Brain microvascular endothelial cell (primary cell): Measurements from ENCODE around the gene SH3GL2.

Source experiments
- DNase-seq: peaks from one replicate; pipeline ENCODE4 v3.0.0-alpha.2; 2020
- H3K27ac ChIP-seq: fragments of 250-450 bp; sonication (Bioruptor Pico); 2 replicates; pipeline ENCODE4 v1.5.1; 2020; ENCODE audit warnings: mild to moderate bottlenecking, moderate library complexity
- H3K27me3 ChIP-seq: fragments of 250-450 bp; sonication (Bioruptor Pico); replicated peaks from 2 replicates; pipeline ENCODE4 v1.5.1; 2020; ENCODE audit warnings: mild to moderate bottlenecking
- H3K36me3 ChIP-seq: fragments of 250-450 bp; sonication (Bioruptor Pico); replicated peaks from 2 replicates; pipeline ENCODE4 v1.5.1; 2020; ENCODE audit warnings: mild to moderate bottlenecking
- H3K4me3 ChIP-seq: 2 replicates; pipeline ENCODE4 v1.5.1; 2011; ENCODE audit warnings: low read depth, mild to moderate bottlenecking, control low read depth, low read length, moderate library complexity
- in situ Hi-C: cut with HindIII; loops from 2 replicates; pipeline ENCODE4 v1.10.0; 2017; ENCODE audit warnings: low sequenced_read_pairs, low pct_ligation_motif_present
- TF ChIP-seq, protein P1 (sequence below): IDR thresholded peaks from 2 replicates; pipeline ENCODE4 v1.5.1; 2011; ENCODE audit warnings: low read depth, mild to moderate bottlenecking, moderate library complexity, low read length, control low read depth, inconsistent platforms; ENCODE audit errors: missing control alignments

The SH3GL2 gene

DNA sequence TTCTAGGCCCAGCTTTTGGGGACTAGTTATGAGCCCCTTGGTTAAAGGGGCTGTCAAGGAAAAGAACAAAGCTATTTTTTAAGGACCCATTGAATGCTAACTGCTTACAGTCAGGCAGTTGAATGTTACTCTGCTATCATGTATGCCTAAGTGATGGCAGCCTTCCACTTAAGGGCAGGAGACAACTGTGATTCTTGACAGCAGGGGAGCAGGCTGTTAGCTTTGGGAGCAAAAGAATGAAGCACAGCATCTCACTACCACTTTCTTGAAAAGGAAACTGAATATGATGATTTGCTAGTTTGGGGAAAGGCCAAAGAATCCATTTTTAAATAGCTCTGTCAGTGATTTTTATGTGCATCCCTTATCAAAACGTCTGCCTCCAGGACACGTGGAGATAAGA is 221.6 kb downstream of the SH3GL2 start:
- DNase-seq: no peak
- H3K27ac ChIP-seq: no peak overlapping the region
- H3K27me3 ChIP-seq: no peaks in the 10 kb centered on the region
- TF ChIP-seq, protein P1, sequence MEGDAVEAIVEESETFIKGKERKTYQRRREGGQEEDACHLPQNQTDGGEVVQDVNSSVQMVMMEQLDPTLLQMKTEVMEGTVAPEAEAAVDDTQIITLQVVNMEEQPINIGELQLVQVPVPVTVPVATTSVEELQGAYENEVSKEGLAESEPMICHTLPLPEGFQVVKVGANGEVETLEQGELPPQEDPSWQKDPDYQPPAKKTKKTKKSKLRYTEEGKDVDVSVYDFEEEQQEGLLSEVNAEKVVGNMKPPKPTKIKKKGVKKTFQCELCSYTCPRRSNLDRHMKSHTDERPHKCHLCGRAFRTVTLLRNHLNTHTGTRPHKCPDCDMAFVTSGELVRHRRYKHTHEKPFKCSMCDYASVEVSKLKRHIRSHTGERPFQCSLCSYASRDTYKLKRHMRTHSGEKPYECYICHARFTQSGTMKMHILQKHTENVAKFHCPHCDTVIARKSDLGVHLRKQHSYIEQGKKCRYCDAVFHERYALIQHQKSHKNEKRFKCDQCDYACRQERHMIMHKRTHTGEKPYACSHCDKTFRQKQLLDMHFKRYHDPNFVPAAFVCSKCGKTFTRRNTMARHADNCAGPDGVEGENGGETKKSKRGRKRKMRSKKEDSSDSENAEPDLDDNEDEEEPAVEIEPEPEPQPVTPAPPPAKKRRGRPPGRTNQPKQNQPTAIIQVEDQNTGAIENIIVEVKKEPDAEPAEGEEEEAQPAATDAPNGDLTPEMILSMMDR: no peak
- in situ Hi-C loops: no loop called here
- H3K4me3 ChIP-seq: no peak overlapping the region
- no peaks in the 10 kb centered on the region for H3K36me3 ChIP-seq

DNA sequence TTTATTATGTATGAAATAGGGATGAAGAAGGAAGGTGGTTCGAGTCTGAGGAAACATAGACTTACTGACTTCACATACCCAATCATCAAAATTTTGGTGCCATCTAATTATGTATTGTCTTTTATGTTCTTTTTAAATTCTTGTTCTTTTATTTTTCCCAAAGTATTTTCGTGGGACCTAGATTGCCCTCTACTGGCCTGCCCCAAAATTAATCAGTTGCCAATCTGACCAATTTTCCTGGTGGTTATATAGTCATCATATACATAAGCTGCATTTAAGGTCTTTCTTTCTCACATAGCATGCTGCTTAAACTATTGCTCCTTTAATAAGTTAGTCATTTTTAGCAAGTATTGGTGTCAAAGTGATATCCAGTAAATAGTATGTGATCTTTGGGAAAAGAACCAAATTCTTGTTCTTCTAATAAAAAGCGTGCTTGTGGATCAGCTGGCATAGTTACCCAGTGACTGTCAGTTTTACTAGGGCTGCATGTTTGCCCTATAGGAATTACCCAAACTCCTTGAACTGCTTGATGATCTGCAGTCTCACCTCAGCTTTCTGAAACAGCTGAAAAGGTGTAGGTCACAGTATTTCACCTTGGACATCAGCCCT is 223.5 kb downstream of the SH3GL2 start:
- no peak overlapping the region for H3K4me3 ChIP-seq
- TF ChIP-seq, protein P1: peak; percentile 66
- H3K27me3 ChIP-seq: no peaks in the 10 kb centered on the region
- no peaks in the 10 kb centered on the region for H3K36me3 ChIP-seq
- H3K27ac ChIP-seq: no peak overlapping the region
- peak; percentile 9 for DNase-seq
- in situ Hi-C loops: no loop called here

DNA sequence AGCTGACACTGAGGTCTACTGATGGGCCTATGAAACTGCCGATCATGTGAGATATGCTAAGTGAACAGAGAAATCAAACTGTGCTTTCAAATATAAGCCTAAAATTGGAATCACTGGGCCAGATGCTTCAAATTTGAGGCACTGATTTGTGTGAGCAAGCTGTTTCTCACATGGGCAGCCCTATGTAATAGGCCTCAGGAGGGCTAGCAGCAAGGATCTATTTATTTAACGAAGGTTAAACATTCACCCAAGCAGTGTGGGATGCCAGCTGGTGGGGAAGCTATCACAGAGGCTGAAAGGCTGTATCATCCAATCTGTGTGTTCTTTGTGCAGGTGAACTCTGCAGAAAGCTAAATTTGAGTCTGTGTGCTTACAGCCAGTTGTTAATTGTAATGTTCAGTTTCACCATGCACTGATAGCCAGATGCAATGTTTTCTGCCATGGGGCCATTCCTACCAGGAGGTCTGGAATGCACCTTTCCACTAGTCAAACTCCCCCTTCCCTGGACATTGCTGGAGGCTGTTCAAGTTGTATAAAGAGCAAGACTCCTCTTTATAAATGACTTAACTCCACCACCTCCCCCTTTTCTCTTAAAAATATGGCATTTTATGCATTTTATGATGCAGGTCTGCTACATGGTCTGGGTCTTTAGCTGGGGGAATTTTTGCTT is 228.9 kb downstream of the SH3GL2 start:
- Histone ChIP-seq H3K4me3 (no peak overlapping the region), H3K27ac (no peak overlapping the region), H3K36me3 (no peaks in the 10 kb centered on the region), H3K27me3 (no peaks in the 10 kb centered on the region)
- TF ChIP-seq, protein P1: no peak
- in situ Hi-C loops: no loop called here
- DNase-seq: no peak

DNA sequence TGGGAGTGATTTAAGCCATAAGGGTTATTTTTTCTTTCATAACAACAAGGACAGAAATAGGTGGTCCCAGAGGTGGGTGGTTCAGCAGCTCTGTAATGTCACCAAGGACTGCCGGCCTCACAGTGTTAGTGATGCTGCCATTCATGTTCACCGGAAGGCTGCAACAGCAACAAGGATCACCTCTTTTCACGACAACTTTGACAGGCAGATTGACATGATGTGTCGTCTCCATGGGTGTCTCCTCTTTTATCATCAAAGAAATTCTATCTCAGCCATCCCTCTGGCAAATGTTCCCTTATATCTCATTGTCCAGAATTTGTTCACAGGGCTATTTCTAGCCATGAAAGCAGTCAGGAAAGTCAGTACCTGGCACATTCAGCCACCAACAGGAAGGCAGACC is 231.5 kb downstream of the SH3GL2 start:
- H3K27ac ChIP-seq: no peak overlapping the region
- in situ Hi-C loops: no loop called here
- DNase-seq: no peak
- TF ChIP-seq, protein P1: no peak
- H3K4me3 ChIP-seq: no peak overlapping the region
- H3K27me3 ChIP-seq: no peaks in the 10 kb centered on the region
- H3K36me3 ChIP-seq: no peaks in the 10 kb centered on the region

DNA sequence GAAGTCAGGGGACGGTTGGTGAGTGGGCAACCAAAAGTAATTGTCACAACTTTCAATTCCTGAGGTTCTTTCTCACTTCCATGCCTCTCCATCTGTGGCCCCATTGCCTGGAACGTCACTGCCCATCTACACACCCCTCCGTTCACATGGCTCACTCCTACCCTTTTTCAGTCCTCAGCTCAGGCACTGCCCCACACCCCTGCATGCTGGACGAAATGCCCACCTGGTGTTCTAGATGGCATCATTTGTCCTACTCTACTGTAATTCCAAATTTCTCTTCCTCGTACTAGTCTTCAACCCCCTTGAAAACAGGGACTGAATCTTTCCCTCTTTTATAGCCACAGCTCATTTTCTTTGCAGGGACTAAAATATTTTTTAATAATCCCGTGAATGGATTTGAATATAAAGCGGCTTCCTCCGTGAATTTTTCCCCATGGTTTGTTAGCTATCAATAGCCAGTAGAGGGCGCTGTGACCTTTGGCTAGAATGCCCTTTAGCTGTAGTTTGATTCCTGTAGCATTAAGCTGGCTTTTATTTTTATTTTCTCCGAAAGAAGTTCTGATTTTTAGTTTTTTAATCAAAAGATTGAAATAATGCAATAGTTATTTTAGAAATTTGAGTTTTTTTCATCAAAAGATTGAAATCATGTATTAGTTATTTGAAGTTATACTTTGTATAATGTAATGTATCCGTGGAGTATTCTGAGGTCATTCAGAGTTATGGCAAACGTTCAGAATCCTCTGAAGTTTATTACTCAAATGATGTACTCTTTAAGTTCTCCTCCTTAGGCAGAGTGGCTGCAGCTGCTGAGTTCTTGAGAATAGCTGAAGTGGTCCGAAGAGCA is 232.1 kb downstream of the SH3GL2 start:
- no peak overlapping the region for H3K4me3 ChIP-seq
- no peaks in the 10 kb centered on the region for H3K27me3 ChIP-seq
- H3K27ac ChIP-seq: no peak overlapping the region
- no peaks in the 10 kb centered on the region for H3K36me3 ChIP-seq
- in situ Hi-C loops: no loop called here
- TF ChIP-seq, protein P1: peak; percentile 86
- peak; percentile 55 for DNase-seq
